HepG2 (cell line): ENCODE measurements around the gene RNPEPL1.

Experiments
- E2F1 ChIP-seq: sonication (generic); formaldehyde crosslinking; IDR thresholded peaks from 2 replicates; pipeline ENCODE4 v1.5.0; 2020; ENCODE audit warnings: missing genetic modification reagents
- EZH2 ChIP-seq: conservative IDR thresholded peaks from 2 replicates; pipeline ENCODE4 v1.6.1; 2012; ENCODE audit warnings: mild to moderate bottlenecking, low read depth, low read length, moderate library complexity
- HNRNPLL ChIP-seq: fragments of 200-400 bp; formaldehyde crosslinking; IDR thresholded peaks from 2 replicates; pipeline ENCODE4 v1.6.1; 2017; ENCODE audit warnings: mild to moderate bottlenecking, low read depth, low read length; ENCODE audit not compliant: poor library complexity, severe bottlenecking
- JUN ChIP-seq: sonication (generic); formaldehyde crosslinking; IDR thresholded peaks from 2 replicates; pipeline ENCODE4 v1.4.0; 2020; ENCODE audit warnings: mild to moderate bottlenecking, missing genetic modification reagents
- KAT8 ChIP-seq: IDR thresholded peaks from 2 replicates; pipeline ENCODE4 v1.6.1; 2016; ENCODE audit warnings: missing genetic modification reagents, missing compliant biosample characterization
- NCOA2 ChIP-seq: sonication (generic); formaldehyde crosslinking; IDR thresholded peaks from 2 replicates; pipeline ENCODE4 v1.8.0; 2022; ENCODE audit warnings: inconsistent platforms
- SSRP1 ChIP-seq: IDR thresholded peaks from 2 replicates; pipeline ENCODE4 v1.6.1; 2016; ENCODE audit warnings: control low read depth
- ZBTB43 ChIP-seq: sonication (generic); formaldehyde crosslinking; conservative IDR thresholded peaks from 2 replicates; pipeline ENCODE4 v1.4.0; 2020; ENCODE audit warnings: missing genetic modification reagents
- ZFP1 ChIP-seq: IDR thresholded peaks from 2 replicates; pipeline ENCODE4 v1.6.1; 2016
- ZFX ChIP-seq: sonication (generic); formaldehyde crosslinking; IDR thresholded peaks from 2 replicates; pipeline ENCODE4 v1.4.0; 2020; ENCODE audit warnings: mild to moderate bottlenecking, low read depth, missing genetic modification reagents, moderate library complexity
- ZNF124 ChIP-seq: sonication (generic); formaldehyde crosslinking; IDR thresholded peaks from 2 replicates; pipeline ENCODE4 v1.4.0; 2020; ENCODE audit warnings: missing genetic modification reagents
- ZNF292 ChIP-seq: sonication (generic); formaldehyde crosslinking; IDR thresholded peaks from 2 replicates; pipeline ENCODE4 v1.8.1; 2022; ENCODE audit warnings: mild to moderate bottlenecking, low read depth, missing genetic modification reagents, borderline replicate concordance
- ZNF720 ChIP-seq: sonication (generic); formaldehyde crosslinking; IDR thresholded peaks from 2 replicates; pipeline ENCODE4 v1.4.0; 2020; ENCODE audit warnings: missing genetic modification reagents

GRCh38 chr2:240604291-240604938, 36.1 kb downstream of the RNPEPL1 start:
- TF ChIP-seq ZFP1 (CRISPR knock-in tag) (peak; percentile 60; the same call in 1 of the 2 replicates), ZBTB43 (CRISPR knock-in tag) (no peak; the same call in 1 of the 2 replicates), KAT8 (CRISPR knock-in tag) (peak; percentile 87), EZH2 (no peak), ZNF720 (no peak), ZNF292 (CRISPR knock-in tag) (peak; percentile 72; the same call in 1 of the 2 replicates), ZFX (CRISPR knock-in tag) (peak; percentile 15; the same call in 1 of the 2 replicates), SSRP1 (CRISPR knock-in tag) (no peak; the same call in 1 of the 2 replicates), HNRNPLL (no peak), JUN (CRISPR knock-in tag) (peak; percentile 20; the same call in 1 of the 2 replicates), NCOA2 (CRISPR knock-in tag) (peak; percentile 72; the same call in 1 of the 2 replicates), ZNF124 (CRISPR knock-in tag) (peak; percentile 81; the same call in 1 of the 2 replicates), E2F1 (CRISPR knock-in tag) (no peak)
